Esophagus squamous epithelium (tissue), 5 donors: Measurements from ENCODE around the gene ATP10A. TPM values are rescaled to one million over a fixed set of nuclear protein-coding genes. Genes with fewer than 3 reads are reported as not detected.

Source experiments
- DNase-seq: peaks from one replicate; lab custom pipeline; 2025; lab: John Stamatoyannopoulos, UW
- H3K27ac ChIP-seq, 4 donors: fragments of 200-600 bp; sonication (generic); one replicate each; pipeline ENCODE4 v1.5.1; 2016 to 2019; ENCODE audit warnings: mild to moderate bottlenecking in 1 of 4
- H3K27me3 ChIP-seq, 4 donors: fragments of 200-600 bp; sonication (generic); 1 replicate in 3 of 4; 2 replicates in 1 of 4; pipeline versions ENCODE4 v1.5.1 to v1.6.0; 2017 to 2021; ENCODE audit warnings: antibody characterized with exemption in 1 of 4
- H3K36me3 ChIP-seq, 3 donors: fragments of 200-600 bp; sonication (generic); one replicate each; pipeline ENCODE4 v1.5.1; 2016 to 2019
- H3K4me1 ChIP-seq, 3 donors: fragments of 200-600 bp; sonication (generic); one replicate each; pipeline ENCODE4 v1.5.1; 2017 to 2019
- H3K4me3 ChIP-seq, 4 donors: fragments of 200-600 bp; sonication (generic); 1 replicate in 3 of 4; 2 replicates in 1 of 4; pipeline ENCODE4 v1.5.1; 2016 to 2019; ENCODE audit warnings: mild to moderate bottlenecking in 2 of 4, moderate library complexity in 1 of 4
- H3K9me3 ChIP-seq, 3 donors: fragments of 200-600 bp; sonication (generic); one replicate each; pipeline ENCODE4 v1.5.1; 2016 to 2019
- POLR2A ChIP-seq, 4 donors: fragments of 450-650 bp; IDR thresholded peaks; one replicate each; pipeline ENCODE4 v1.6.1; 2017; ENCODE audit warnings: antibody characterized with exemption in 4 of 4, mild to moderate bottlenecking in 4 of 4, moderate library complexity in 3 of 4
- WGBS, 2 donors: methylation state at CpG; one replicate each; pipeline ENCODE4 v1.1.5; 2018; 5-methylcytosine and 5-hydroxymethylcytosine counted together
- intact Hi-C: fragments of 100-400 bp; cut with DNase I; formaldehyde crosslinking; loops from one replicate; pipeline ENCODE4 v1.15.0; 2022
- total RNA-seq, 4 donors: library from RNA; depleted of rRNA; stranded (reverse); fragments of >200 nt; gene quantifications; one replicate each; pipeline ENCODE4 v1.1.0, GENCODE V29; 2016
- TF ChIP-seq, protein P1 (sequence below), 6 experiments: fragments of 450-650 bp in 4 of 6; fragments of 200-600 bp in 2 of 6; sonication (generic) in 2 of 6; IDR thresholded peaks; one replicate each; pipeline ENCODE4 v1.5.1; 2016 to 2019; ENCODE audit warnings: antibody characterized with exemption in 6 of 6, mild to moderate bottlenecking in 4 of 6, moderate library complexity in 4 of 6
- donor health status: DM: yes; HTN: yes; CAD: no.

ATP10A gene
- total RNA-seq, 4 donors from 2014 or later = 0.88 to 6.3 (median 1.9) TPM

DNA sequence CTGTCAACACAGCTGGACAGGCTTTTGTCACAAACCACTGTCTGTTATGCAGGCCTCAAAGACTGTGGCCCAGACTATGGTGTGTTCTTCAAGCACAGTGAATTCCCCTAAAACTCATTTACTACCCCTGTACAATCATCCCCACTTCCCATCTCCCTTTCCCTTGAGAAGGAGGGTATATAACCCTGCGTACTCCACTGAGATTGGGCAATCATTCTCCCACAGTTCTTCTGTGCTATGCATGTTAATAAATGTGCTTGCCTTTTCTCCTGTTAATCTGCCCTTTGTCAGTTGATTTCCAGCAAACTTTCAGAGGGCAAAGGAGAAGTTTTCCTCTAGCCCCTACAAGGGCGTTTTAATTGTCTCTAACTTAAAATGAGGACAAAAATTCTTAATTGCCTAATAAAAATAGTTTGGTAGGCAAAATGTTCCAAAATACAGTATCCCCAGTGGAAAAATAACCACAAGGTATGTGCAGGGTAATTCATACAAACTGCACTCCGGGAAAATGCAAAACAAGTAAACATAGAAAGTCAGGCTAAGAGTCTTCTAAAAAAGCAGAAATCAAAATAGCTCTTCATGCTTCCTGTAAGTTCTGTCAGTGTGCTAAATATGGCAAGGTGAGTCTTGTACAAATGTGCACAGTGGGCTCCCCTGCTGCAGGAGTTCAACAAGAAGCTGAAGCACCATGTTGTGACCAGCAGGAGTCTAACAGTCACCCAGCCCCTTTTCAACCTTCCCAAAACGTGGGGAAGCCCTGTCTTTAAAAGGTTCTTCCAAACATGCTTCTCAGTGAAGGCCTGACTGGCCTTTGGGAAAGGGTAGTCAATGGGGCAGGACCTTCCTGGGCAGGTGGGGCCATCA is 10.2 kb downstream of the ATP10A start:
- TF ChIP-seq POLR2A (IDR thresholded peaks at IDR 0.05) = no peak
- TF ChIP-seq, protein P1, sequence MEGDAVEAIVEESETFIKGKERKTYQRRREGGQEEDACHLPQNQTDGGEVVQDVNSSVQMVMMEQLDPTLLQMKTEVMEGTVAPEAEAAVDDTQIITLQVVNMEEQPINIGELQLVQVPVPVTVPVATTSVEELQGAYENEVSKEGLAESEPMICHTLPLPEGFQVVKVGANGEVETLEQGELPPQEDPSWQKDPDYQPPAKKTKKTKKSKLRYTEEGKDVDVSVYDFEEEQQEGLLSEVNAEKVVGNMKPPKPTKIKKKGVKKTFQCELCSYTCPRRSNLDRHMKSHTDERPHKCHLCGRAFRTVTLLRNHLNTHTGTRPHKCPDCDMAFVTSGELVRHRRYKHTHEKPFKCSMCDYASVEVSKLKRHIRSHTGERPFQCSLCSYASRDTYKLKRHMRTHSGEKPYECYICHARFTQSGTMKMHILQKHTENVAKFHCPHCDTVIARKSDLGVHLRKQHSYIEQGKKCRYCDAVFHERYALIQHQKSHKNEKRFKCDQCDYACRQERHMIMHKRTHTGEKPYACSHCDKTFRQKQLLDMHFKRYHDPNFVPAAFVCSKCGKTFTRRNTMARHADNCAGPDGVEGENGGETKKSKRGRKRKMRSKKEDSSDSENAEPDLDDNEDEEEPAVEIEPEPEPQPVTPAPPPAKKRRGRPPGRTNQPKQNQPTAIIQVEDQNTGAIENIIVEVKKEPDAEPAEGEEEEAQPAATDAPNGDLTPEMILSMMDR (IDR thresholded peaks at IDR 0.05) = no peak
- Histone ChIP-seq H3K4me3 (no peak overlapping the region), H3K4me1 (peaks cover 14 to 46% (median 18%) of the 10 kb centered on the region in 3 donors), H3K36me3 (no peaks in the 10 kb centered on the region), H3K9me3 (no peaks in the 10 kb centered on the region), H3K27me3 (no peaks in the 10 kb centered on the region), H3K27ac (peak overlapping the region in 3 of 4 donors; percentile 16 to 62 (median 18))
- no peak for DNase-seq
- 45 to 53% methylated on average over 4 of the region's 4 CpGs for WGBS, 2 donors
- intact Hi-C loops = no loop called here

DNA sequence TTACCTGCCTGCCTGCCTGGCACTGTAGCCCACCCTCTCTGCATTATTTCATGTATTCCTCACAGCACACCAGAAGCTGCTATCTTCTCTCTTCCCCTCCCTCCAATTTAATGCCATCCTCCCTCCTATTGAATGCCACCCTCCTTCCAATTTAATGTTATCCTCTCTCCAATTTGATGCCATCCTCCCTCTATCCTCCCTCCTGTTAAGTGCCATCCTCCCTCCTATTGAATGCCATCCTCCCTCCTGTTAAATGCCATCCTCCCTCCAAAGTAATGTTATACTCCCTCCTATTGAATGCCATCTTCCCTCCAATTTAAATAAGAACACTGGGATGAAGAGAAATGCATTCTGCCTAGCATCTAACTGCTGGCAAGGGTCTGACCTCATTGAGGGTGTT is 11.1 kb downstream of the ATP10A start:
- Histone ChIP-seq H3K27ac (peak overlapping the region in 3 of 4 donors; percentile 16 to 62 (median 18)), H3K4me1 (peaks cover 14 to 46% (median 18%) of the 10 kb centered on the region in 3 donors), H3K27me3 (no peaks in the 10 kb centered on the region), H3K4me3 (no peak overlapping the region), H3K36me3 (no peaks in the 10 kb centered on the region), H3K9me3 (no peaks in the 10 kb centered on the region)
- DNase-seq = no peak
- intact Hi-C loops = no loop called here
- TF ChIP-seq POLR2A (IDR thresholded peaks at IDR 0.05) = no peak
- TF ChIP-seq, protein P1 (IDR thresholded peaks at IDR 0.05) = no peak

DNA sequence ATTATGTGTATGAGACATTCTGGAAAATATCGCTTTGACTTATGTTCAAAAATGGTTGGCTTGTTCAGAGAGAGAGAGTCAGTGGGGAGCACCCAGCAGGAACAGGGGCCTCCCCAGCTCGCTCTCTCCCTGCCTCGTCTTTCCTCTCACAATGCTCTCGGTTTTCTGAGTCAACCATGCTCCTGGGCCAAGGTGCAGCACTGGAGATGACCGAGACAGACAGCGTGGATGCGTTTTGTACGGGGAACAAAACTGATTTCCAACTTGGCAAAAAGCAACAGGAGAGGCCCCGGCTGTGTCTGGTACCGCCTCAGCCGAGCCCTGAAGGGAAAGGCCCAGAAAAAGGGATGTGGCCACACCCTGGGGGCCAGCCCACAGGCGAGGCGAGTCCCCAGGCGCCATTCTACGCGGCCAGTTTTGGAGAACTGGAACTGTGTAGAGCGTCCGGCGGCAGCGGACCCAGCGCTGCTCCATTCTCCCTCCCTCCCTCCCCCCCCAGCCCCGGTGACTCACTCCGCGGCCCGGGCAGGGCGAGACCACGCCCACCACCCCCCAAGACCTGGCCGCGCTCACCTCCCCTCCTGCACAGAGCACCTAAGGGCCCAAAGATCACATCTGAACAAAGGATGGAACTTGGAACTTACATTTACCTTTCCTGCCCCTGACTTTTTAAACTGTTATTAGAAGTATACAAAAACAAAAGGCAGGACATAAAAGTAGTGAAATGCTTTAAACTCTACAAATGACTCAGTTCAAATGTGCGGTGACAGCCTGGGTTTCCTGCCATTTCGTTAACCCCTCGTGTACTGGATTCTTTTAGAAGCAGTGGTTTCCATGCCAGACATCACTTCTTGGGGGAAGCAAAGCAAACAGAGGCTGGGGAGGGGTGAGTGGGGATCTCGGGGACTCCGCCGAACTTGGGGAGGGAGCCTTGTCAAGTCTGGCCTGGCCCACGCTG is 12.7 kb downstream of the ATP10A start:
- peak overlapping the region; percentile 59 to 91 (median 84) for H3K27ac ChIP-seq
- 9 to 16% methylated on average over 14 to 17 of the region's 36 CpGs for WGBS, 2 donors

DNA sequence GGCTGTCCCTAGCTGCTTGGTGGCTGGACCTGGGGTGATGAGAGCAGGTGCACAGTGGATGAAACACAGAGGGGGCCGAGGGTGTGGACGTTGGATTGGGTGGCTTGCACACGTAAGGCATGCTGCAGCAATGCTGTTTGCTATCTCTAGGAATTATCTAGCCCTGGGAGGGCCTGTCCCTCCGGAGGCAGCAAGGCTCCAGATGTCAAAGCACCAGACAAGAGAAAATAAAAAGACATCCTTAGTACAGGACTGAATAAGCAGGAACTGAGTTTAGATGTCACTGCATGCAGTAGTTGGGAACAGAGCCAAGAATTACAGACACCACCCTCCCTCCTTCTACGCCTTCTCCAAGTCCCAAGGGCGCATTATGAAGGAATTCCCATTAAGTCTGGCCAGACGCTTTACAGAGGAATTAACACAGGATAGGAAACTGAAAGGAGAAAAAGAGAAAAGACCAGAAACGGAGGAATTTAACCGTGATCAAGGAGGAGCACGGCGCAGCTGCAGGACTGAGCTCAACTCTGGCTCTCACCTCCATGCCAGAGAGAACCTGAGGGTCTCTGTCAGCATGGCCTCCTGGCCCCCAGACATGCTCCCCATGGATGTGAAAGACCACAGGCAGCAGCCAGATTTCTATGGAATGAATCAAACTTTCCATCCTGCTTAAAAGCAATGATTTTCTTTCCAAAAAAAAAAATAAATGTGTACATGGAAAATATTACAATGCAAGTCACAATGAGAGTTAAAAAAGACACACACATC is 13.8 kb downstream of the ATP10A start:
- H3K9me3 ChIP-seq = no peaks in the 10 kb centered on the region
- intact Hi-C loops = no loop called here
- H3K27ac ChIP-seq = peak overlapping the region; percentile 35 to 91 (median 84)
- H3K4me1 ChIP-seq = peaks cover 14 to 52% (median 18%) of the 10 kb centered on the region in 3 donors
- H3K4me3 ChIP-seq = peak overlapping the region in 3 of 4 donors; percentile 9 to 67 (median 19)
- no peaks in the 10 kb centered on the region for H3K27me3 ChIP-seq
- 7 to 21% methylated on average over 11 of the region's 11 CpGs for WGBS, 2 donors
- TF ChIP-seq, protein P1 (IDR thresholded peaks at IDR 0.05) = no peak
- H3K36me3 ChIP-seq = no peaks in the 10 kb centered on the region
- DNase-seq = no peak

More for the DNA sequence above, 12.7 kb downstream of the ATP10A start:
- Histone ChIP-seq H3K27me3 (no peaks in the 10 kb centered on the region), H3K4me1 (peaks cover 14 to 46% (median 18%) of the 10 kb centered on the region in 3 donors), H3K4me3 (peak overlapping the region; percentile 2 to 67 (median 40)), H3K36me3 (no peaks in the 10 kb centered on the region), H3K9me3 (no peaks in the 10 kb centered on the region)
- DNase-seq = no peak
- TF ChIP-seq, protein P1 (IDR thresholded peaks at IDR 0.05) = no peak
- peak in 1 of 4 donors; percentile 48 for TF ChIP-seq POLR2A (IDR thresholded peaks at IDR 0.05)
- intact Hi-C loops = no loop called here
